ENCODE measurements around the gene TFAP2E.

The TFAP2E gene

GRCh38 chr1:35531368-35531767 is 41.7 kb upstream of the TFAP2E start:
- H3K27me3 ChIP-seq (ENCODE audit: low read depth, low read length) = no peaks in the 10 kb centered on the region
- no peaks in the 10 kb centered on the region for H3K9me3 ChIP-seq (ENCODE audit: insufficient read depth, low read length)
- peaks cover 34% of the 10 kb centered on the region for H3K36me3 ChIP-seq (replicated peaks; ENCODE audit: low read depth, low read length)
- H3K4me1 ChIP-seq (ENCODE audit: low read length) = no peaks in the 10 kb centered on the region
- no peak overlapping the region for H2AFZ ChIP-seq (ENCODE audit: low read depth, low read length)
- no peaks in the 10 kb centered on the region for H3K79me2 ChIP-seq (ENCODE audit: low read length)
- no peak overlapping the region for H3K4me3 ChIP-seq (ENCODE audit: low read length)
- H3K4me2 ChIP-seq (ENCODE audit: low read length) = no peak overlapping the region
- no peak for TF ChIP-seq EZH2phosphoT487 (IDR thresholded peaks at IDR 0.05; ENCODE audit: low read depth)
- no peak for TF ChIP-seq CTCF (IDR thresholded peaks at IDR 0.05; ENCODE audit: low read depth, low read length)
- H3K27ac ChIP-seq (ENCODE audit: low read length) = no peak overlapping the region
- H3K9ac ChIP-seq (ENCODE audit: low read length) = no peak overlapping the region
- H4K20me1 ChIP-seq (ENCODE audit: insufficient read depth, low read length) = no peaks in the 10 kb centered on the region

GRCh38 chr1:35532497-35533223 is 40.5 kb upstream of the TFAP2E start:
- Histone ChIP-seq H3K9ac (ENCODE audit: low read length) (no peak overlapping the region), H2AFZ (ENCODE audit: low read depth, low read length) (no peak overlapping the region), H3K4me2 (ENCODE audit: low read length) (no peak overlapping the region), H3K79me2 (ENCODE audit: low read length) (0 out of 2 replicates have a peak, but pooled peaks cover under 1% of the 10 kb centered on the region), H3K9me3 (ENCODE audit: insufficient read depth, low read length) (no peaks in the 10 kb centered on the region), H4K20me1 (ENCODE audit: insufficient read depth, low read length) (no peaks in the 10 kb centered on the region), H3K27me3 (ENCODE audit: low read depth, low read length) (no peaks in the 10 kb centered on the region), H3K4me1 (ENCODE audit: low read length) (no peaks in the 10 kb centered on the region), H3K4me3 (ENCODE audit: low read length) (no peak overlapping the region), H3K36me3 (replicated peaks; ENCODE audit: low read depth, low read length) (peaks cover 34% of the 10 kb centered on the region), H3K27ac (ENCODE audit: low read length) (no peak overlapping the region)
- TF ChIP-seq EZH2phosphoT487 (IDR thresholded peaks at IDR 0.05; ENCODE audit: low read depth) (no peak), CTCF (IDR thresholded peaks at IDR 0.05; ENCODE audit: low read depth, low read length) (no peak)

GRCh38 chr1:35533586-35533985 is 39.5 kb upstream of the TFAP2E start:
- H3K36me3 ChIP-seq (replicated peaks; ENCODE audit: low read depth, low read length) = peaks cover 34% of the 10 kb centered on the region
- H3K4me3 ChIP-seq (ENCODE audit: low read length) = no peak overlapping the region
- peaks cover 4% of the 10 kb centered on the region; the same call in 1 of the 2 replicates for H3K79me2 ChIP-seq (ENCODE audit: low read length)
- TF ChIP-seq CTCF (IDR thresholded peaks at IDR 0.05; ENCODE audit: low read depth, low read length) = no peak
- no peak for TF ChIP-seq EZH2phosphoT487 (IDR thresholded peaks at IDR 0.05; ENCODE audit: low read depth)
- no peaks in the 10 kb centered on the region for H4K20me1 ChIP-seq (ENCODE audit: insufficient read depth, low read length)
- H3K27me3 ChIP-seq (ENCODE audit: low read depth, low read length) = no peaks in the 10 kb centered on the region
- no peak overlapping the region for H2AFZ ChIP-seq (ENCODE audit: low read depth, low read length)
- no peaks in the 10 kb centered on the region for H3K9me3 ChIP-seq (ENCODE audit: insufficient read depth, low read length)
- no peak overlapping the region for H3K9ac ChIP-seq (ENCODE audit: low read length)
- no peak overlapping the region for H3K4me2 ChIP-seq (ENCODE audit: low read length)
- no peak overlapping the region for H3K27ac ChIP-seq (ENCODE audit: low read length)
- H3K4me1 ChIP-seq (ENCODE audit: low read length) = peaks cover 4% of the 10 kb centered on the region

GRCh38 chr1:35535243-35535642 is 37.9 kb upstream of the TFAP2E start:
- peaks cover 10% of the 10 kb centered on the region; the same call in 1 of the 2 replicates for H3K79me2 ChIP-seq (ENCODE audit: low read length)
- H3K9ac ChIP-seq (ENCODE audit: low read length) = no peak overlapping the region
- H3K4me3 ChIP-seq (ENCODE audit: low read length) = no peak overlapping the region
- no peaks in the 10 kb centered on the region for H3K27me3 ChIP-seq (ENCODE audit: low read depth, low read length)
- H3K9me3 ChIP-seq (ENCODE audit: insufficient read depth, low read length) = no peaks in the 10 kb centered on the region
- no peaks in the 10 kb centered on the region for H4K20me1 ChIP-seq (ENCODE audit: insufficient read depth, low read length)
- H3K4me2 ChIP-seq (ENCODE audit: low read length) = no peak overlapping the region
- H3K4me1 ChIP-seq (ENCODE audit: low read length) = peaks cover 21% of the 10 kb centered on the region
- no peak overlapping the region for H2AFZ ChIP-seq (ENCODE audit: low read depth, low read length)
- H3K27ac ChIP-seq (ENCODE audit: low read length) = no peak overlapping the region
- TF ChIP-seq EZH2phosphoT487 (IDR thresholded peaks at IDR 0.05; ENCODE audit: low read depth) = no peak
- TF ChIP-seq CTCF (IDR thresholded peaks at IDR 0.05; ENCODE audit: low read depth, low read length) = no peak
- peaks cover 23% of the 10 kb centered on the region for H3K36me3 ChIP-seq (replicated peaks; ENCODE audit: low read depth, low read length)
